ENCODE data around the gene RSU1. TPM values are rescaled to one million over a fixed set of nuclear protein-coding genes. Genes with fewer than 3 reads are reported as not detected.
A peak's percentile ranks its signal among the peaks of the same experiment; 100 is the strongest.
"Not testable (repeated sequence)": the region's sequence is repeated elsewhere in the genome, so short reads cannot be mapped to it uniquely, and the experiment has no call there.

Gene RSU1
- total RNA-seq, 2 donors from 2014 or later, result 49.4 to 69.7 TPM

DNA sequence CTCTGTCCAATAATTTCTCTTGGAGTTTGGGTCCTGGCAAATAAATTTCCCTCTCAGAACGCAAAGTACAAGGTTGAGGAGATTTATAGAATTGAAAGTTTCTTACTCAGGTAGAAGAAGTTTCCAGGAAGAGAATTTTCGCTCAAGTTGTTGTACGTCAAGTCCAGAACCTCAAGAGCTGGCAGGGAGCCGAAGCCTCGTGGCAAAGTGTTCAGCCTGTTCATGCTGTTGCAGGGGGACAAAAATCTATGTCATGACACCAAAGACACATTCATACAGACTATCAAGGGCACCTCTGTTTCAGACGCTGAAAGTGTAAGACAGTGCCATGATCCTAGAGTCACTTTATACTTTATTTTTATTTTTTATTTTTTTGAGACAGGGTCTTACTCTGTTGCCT is 62.5 kb downstream of the RSU1 start:
- no peak for ATAC-seq
- no peak for DNase-seq
- intact Hi-C loops (cut with DNase I), result no loop called here

DNA sequence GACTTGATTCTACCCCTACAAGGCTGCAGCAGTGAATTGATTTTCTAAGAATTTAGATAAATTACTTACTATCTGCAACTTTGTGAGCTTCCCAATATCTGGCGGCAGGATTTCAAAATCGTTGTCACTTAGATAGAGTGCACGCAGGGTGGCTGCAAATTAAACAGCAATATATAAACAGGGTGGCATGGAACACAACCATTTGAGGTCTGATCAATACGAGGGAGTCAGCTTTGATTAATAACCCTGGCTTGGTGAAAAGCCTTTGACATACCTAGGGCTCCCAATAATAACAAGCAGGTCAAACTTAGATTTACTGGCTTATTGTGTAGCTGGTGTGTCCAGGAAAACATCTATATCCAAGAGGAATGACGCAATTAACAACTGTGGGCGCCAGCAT is 64.4 kb downstream of the RSU1 start:
- intact Hi-C loops (cut with DNase I); DNase-seq; ATAC-seq: not testable (repeated sequence)

DNA sequence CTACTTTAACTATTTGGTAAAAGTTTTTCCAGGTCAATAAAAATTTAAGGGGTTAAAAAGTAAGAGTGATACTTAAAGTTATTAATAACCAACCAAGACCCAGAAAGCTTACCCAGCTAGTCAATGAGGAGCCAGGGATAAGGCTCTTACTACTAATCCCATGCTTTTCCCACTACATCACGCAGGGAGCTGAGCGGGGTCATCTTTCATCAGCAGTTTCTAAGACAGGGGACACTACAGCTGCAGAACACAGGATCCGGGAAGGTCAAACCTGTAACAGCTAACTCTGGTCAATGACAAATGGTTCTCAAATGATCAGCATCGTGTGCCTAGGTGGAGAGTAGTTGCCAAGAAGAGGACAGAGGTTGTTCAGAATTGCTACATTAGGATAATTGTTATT is 65.1 kb downstream of the RSU1 start:
- intact Hi-C loops (cut with DNase I), result no loop called here
- ATAC-seq, result no peak
- DNase-seq, result no peak

DNA sequence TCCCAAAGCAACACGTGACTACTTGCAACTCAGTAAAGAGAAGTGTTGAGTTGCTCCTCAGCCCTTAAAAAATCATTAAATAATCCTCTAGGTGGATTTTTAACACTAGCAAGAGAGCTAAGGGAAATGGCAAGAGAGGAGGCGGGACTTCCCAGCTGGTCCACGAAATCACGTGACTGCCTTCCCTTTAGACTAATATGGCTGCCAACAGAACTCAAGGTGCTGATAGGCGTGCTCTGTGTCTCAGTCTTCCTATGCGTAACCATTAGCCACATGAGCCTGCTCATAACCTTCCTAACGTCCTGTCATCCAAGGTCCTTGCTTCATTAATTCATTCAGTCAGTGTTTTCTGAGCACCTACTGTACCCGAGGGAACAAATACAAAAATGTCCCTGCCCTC is 66.0 kb downstream of the RSU1 start:
- intact Hi-C loops (cut with DNase I), result no loop called here
- ATAC-seq, result no peak

DNA sequence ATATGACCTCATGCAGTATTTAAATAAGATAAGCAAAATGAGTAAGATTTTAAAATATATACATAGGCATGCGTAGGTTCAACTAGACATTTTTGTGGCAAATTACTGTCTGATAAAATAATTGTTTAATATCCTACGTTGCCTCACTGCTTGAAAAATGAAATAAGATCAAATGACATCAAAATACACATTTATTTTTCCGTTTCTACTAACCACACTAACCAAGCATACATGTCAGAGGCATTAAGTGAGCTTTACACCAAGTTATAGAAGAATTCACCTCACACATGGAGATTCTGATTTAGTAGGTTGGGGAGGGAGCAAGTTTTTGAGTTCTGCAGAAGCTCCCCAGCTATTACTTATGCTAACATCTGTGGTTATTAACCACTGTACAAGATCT is 66.8 kb downstream of the RSU1 start:
- ATAC-seq (no peak), DNase-seq (no peak)
- intact Hi-C loops (cut with DNase I), result no loop called here

More for the DNA sequence above, 66.0 kb downstream of the RSU1 start:
- no peak for DNase-seq

DNA sequence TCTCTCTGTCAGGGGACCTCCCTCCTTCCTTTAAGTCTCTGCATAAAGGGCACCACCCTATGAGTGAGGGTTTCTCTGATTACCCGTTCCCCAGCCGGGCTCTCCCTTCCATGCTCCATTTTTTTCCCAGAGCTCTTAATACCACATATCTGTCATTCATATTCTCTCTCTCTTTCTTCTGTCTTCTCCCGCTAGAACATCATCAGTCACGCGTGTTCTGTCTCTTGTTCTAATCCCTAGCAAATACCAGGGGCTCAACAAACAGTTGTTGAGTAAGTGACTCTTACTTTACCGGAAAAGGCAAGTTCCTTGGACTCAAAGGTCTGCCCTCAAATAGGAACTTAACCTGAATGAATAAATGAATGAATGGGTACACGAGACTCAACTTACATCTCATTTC is 68.5 kb downstream of the RSU1 start:
- intact Hi-C loops (cut with DNase I), result no loop called here
- DNase-seq, result no peak
- ATAC-seq, result no peak

DNA sequence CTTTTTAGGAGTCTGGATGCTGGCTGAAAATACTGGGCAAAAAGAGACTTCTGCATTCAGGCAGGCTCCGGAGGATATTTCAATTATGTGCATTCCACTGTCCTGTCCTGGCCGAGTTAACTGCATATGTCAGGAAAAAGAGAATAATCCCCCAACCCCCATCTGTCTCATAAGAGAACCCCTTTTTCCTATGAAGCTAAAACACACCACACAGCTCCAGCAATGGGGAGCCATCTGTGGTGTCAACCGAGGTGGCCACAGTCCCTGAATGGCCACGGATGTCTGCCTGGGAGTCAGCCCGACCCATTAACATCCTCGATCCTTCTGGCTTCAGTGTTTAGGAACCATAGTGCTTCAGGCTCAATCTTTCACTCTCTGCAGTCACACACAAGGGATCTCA is 70.4 kb downstream of the RSU1 start:
- intact Hi-C loops (cut with DNase I), result no loop called here
- no peak for ATAC-seq

DNA sequence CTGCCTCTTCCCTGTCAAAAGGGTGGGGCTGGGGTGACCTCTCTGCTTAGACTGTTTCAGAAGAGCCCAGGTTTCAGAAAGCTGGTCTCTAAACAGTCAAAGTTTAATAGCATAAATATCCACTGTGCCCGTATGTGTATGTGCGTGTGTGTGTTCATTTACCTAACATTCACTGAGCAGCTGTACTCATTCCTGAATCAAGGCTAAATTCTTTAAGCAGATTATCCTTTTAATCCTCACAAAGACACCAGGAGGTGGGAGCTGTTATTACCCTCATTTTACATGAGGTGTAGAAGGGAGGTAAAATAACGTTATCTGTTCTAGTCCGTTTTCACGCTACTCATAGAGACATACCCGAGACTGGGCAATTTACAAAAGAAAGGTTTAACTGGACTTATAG is 72.2 kb downstream of the RSU1 start:
- no peak for ATAC-seq
- intact Hi-C loops (cut with DNase I), result no loop called here
- no peak for DNase-seq

More for the DNA sequence above, 70.4 kb downstream of the RSU1 start:
- DNase-seq, result no peak

DNA sequence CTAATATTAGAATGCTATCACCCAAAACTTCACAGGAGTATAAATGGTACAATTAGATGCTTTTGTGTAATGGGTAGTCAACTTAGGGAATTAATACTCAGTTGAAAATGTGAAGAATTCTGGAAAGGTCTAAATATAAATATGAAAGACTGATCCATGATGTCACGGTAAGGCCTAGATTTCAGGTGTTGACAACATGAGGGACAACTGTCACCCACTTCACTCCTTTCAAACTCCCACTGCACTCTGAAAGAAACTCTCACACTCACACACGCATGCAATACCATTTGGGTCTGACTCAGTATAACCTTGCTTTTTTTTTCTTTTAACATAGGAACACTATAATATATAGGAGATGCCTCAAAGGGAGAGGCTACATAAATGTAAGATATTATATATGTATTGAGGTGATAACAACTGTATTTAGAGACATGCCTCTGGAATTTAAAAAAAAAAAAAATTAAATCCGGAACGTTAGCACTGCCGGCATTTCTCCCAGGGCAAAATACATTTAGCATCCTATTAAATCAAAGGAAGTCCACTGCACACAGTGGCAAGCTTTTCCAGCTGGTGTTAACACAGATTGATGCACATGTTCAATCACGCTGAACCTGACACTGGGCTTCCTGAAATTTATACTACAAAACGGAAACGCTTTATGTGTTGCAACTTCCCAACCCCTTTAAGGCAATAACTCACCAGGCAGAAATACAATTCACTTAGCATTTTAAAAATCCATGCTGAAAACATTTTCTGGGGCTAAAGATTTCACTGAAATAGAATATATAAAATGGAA is 74.9 kb downstream of the RSU1 start:
- intact Hi-C loops (cut with DNase I), result no loop called here
- DNase-seq, result no peak
- no peak for ATAC-seq

DNA sequence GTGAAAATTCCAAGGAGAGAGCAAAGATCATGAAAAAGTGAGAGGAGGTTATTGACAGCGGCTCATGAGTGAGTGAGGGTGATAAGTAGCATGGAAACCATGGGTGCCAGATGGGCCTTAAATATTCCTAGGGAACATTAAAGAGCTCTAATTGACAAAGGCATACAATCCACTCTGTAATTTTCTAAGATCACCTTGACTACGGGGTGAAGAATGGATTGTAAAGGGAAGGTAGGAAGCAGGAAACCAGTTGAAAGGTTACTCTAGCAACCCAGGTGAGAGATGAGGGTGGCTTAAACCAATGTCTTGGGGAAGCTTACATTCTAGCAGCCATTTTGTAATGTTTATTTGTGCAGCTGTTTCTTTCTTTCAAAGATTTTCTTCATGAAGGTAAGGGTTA is 75.7 kb downstream of the RSU1 start:
- DNase-seq (no peak), ATAC-seq (no peak)
- intact Hi-C loops (cut with DNase I), result no loop called here

DNA sequence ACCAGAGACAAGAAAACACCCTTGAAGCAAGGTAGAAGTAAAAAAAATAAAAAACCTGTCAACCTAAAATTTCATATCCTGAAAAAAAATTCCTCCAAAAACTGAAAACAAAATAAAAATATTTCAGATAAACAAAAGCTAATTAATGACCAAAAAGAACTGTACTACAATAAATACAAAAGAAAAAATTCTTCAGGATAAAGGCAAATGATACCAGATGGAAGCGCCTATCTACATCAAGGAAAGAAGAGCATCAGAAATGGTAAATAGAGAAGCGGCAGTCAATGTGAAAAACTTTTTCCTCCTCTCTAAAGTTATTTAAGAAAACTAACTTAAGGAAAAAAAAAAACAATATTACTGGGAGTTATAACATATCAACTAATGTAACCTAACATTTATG is 79.8 kb downstream of the RSU1 start:
- intact Hi-C loops (cut with DNase I), result no loop called here
- DNase-seq (no peak), ATAC-seq (no peak)

DNA sequence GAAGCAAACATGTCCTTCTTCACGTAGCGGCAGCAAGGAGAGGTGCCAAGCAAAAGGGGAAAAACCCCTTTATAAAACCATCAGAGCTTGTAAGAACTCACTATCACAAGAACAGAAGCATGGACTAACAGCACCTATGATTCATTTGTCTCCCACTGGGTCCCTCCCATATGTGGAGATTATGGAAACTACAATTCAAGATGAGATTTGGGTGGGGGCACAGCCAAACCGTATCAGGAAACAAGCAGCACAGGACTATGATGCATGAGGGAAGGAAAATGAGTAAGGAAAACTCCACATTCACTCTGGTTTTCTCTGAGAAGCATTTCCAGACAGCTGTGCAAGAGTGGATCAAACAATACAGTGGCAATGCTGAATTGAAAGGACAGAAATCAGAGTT is 81.6 kb downstream of the RSU1 start:
- intact Hi-C loops (cut with DNase I), result no loop called here
- ATAC-seq, result no peak
- DNase-seq, result no peak

DNA sequence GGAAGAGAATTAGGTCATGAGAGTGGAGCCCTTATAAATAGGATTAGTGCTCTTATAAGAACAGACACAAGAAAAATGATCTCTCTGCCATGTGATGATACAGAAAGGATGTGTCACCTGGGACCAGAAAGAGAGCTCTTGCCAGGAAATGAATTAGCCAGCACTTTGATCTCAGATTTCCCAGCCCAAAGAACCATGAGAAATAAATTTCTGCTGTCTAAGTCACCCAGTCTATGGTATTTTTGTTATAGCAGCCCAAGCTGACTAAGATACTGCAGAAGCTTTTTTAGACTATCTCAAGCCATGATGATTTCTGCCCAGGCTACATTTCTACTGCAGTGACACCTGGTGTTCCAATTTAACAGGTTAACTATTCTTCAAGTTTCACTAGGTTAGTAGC is 84.8 kb downstream of the RSU1 start:
- ATAC-seq, result no peak
- no peak for DNase-seq
- intact Hi-C loops (cut with DNase I), result no loop called here

DNA sequence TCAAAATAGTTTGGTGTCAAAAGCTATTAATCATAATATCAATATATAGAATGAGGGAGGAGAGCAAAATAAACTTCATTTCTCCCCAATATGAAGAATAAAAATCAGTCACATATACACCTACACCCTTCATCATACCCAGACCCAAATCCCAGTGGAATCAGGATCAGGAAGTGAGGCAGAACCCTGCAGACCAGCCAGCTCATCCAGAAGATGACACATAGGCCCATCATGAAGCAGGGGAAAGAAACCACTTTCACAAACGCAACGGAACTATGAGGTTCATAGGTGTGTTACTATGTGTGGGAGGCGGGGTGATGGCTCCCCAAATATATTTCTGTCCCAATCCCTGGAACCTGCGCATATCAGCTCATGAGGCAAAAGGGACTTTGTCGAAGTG is 89.0 kb downstream of the RSU1 start:
- intact Hi-C loops (cut with DNase I), result no loop called here
- DNase-seq (no peak), ATAC-seq (no peak)

DNA sequence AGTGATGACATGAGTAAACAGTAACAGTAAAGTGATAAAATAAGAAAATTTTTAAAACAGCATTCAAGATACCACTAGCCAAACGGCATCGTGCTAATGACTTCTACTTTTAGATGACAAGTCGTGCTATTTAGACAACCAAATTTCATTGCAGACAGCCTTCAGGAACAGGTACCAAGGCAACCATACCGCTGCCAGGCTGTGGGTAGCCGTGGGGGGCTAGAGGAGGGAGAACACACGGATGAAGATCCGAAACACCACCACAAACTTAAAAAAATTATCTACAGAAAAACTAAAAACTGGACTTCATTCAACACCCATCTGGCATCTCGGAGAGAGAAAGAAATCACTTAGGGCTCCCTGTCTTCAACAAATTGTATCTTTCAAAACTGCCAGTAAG is 89.6 kb downstream of the RSU1 start:
- DNase-seq (no peak), ATAC-seq (no peak)
- intact Hi-C loops (cut with DNase I), result no loop called here

DNA sequence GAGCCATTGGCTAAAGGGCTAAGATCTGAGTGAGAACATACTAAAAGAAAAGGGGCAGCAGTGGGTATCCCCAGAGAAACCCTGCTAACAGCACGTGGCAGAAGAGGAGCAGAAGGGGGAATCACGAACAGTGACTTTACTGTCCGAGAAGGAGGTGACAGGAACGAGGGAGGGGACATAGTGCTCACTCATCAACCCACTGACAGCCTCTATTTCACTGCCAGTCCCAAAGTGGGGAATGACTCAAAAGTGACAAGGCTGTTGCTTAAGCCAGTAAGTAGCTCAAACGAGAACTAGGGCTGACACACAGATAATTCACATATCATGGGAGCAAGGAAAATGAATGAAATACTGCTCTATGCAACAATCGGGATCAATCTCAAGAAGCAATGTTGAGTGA is 92.7 kb downstream of the RSU1 start:
- DNase-seq, result no peak
- peak in 1 of 2 donors; percentile 87 for ATAC-seq
- intact Hi-C loops (cut with DNase I), result no loop called here

DNA sequence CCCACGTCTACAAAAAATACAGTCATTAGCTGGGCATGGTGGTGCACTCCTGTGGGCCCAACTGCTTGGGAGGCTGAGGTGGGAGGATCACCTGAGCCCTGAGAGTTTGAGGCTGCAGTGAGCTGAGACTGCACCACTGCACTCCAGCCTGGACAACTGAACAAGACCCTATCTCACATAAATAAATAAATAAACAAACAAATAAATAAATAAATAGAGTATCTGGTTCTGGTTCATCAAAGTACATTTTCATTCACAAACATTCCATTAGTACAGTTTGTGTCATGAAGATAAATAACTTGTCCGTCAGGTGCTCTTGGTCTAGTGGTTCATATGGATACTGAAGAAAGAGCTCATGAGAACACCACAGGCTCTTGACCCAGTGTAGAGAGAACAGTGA is 96.4 kb downstream of the RSU1 start:
- DNase-seq (no peak), ATAC-seq (no peak)
- intact Hi-C loops (cut with DNase I), result no loop called here

DNA sequence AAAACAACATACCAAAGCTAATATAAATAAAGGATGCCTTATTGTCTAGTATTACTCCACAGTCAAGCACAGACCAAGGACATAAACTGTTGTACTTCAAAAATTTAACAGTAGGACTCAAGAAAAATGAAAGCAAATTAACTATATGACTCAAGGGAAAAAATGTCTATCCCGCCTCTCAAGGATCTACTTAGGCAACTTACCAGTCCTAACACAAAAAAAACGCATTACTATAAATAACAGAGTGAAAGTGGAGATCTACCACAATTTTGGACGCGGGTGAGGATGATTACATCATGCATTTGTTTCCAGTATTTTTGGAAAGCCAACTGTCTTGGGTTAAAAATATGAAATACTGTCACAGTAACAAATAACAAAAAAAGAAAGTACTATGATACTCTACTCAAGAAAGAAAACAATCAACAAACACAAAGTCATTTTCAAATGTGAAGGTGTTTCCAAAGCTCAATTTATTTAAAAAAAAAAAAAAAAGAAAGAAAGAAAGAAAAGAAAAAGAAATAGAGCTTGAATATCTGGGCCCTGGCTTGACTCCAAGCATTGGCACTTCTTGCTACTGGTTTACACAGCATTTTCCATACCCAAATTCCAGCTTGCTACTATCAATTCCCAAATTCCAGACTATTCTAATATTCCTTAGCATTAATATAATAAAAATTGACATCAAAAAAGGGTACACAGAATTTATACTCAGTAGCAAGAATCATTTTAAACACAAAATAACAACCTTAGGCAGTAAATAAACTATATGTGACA is 99.4 kb downstream of the RSU1 start:
- intact Hi-C loops (cut with DNase I), result no loop called here
- DNase-seq (no peak), ATAC-seq (peak in 1 of 2 donors; percentile 50)

DNA sequence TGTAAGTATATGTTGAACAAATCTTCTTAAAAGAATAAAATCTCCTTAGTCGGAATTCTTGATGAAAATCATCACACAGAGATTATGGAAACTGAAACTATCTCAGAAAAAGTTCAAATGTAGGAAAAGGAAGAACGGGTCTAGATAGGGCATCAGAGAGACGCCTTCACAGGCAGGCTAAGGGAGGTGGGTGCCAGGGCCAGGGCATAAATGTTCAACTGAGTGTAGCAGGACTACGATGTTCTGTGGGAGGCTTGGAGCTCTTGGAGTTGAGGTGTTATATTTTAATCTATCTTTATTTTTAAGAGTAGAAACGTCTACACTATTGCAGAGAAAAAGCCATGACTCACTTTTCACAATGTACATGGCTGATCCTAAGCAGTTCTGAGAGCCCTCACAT is 101.2 kb downstream of the RSU1 start:
- DNase-seq (no peak), ATAC-seq (no peak)
- intact Hi-C loops (cut with DNase I), result no loop called here

DNA sequence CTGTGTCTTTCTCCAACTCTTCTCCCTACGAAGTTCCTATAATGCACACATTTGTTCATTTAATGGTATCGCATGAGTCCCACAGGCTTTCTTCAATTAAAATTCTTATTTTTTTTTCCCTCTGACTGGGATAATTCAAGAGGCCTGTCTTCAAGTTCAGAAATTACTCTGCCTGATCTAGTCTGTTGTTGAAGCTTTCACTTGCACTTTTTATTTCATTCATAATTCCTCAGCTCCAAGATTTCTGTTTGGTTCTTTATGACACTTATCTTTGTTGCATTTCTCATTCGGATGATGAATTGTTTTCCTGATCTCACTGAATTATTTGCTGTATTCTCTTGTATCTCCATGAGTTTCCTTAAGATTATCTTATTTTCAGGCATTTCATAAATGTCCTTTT is 103.9 kb downstream of the RSU1 start:
- ATAC-seq, result no peak
- intact Hi-C loops (cut with DNase I), result no loop called here
- DNase-seq, result no peak

DNA sequence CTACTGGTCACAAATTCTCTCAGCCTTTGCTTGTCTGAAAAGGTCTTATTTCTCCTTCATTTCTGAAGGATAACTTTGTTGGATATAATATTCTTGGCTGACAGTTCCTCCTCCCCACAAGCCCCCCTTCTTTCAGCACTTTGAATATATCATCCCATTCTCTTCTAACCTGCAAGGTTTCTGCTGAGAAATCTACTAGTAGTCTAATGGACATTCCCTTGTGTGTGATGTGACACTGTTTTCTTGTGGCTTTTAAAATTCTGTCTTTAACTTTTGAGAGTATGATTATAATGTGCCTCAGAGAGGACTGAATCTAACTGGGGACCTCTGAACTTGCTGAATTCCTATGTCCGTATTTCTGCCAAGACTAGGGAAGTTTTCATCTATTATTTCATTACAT is 104.3 kb downstream of the RSU1 start:
- ATAC-seq (no peak), DNase-seq (no peak)
- intact Hi-C loops (cut with DNase I), result no loop called here

Data from left cardiac atrium (tissue), 4 donors.